Stimulated activated CD8-positive, alpha-beta memory T cell treated with anti-CD3 and anti-CD28 coated beads, Interleukin-4, amount 100 ng/mL, for 1 hour (primary cell): ENCODE data around the gene FSHR.

Source experiments
- DNase-seq, 2 donors: peaks; one replicate each; pipeline ENCODE4 v3.0.0-alpha.2; 2020; ENCODE audit warnings: low read depth in 2 of 2, low spot score in 1 of 2

FSHR gene

GRCh38 chr2:49154140-49154539 lies at the start of gene FSHR:
TSS of gene FSHR (minus strand) at chr2:49154515. CDS start at chr2:49154417, 98 bp downstream.
- no peak for DNase-seq

GRCh38 chr2:49199266-49199665 lies 45.0 kb upstream of the FSHR start:
- no peak for DNase-seq

GRCh38 chr2:49194701-49195100 lies 40.4 kb upstream of the FSHR start:
- DNase-seq: no peak

- no peak for DNase-seq
These were observed 37.7 kb upstream of the FSHR start for GRCh38 chr2:49192036-49192435.

- DNase-seq: no peak
These were observed 35.4 kb upstream of the FSHR start for GRCh38 chr2:49189512-49190225.

GRCh38 chr2:49186050-49186648 lies 31.8 kb upstream of the FSHR start:
- no peak for DNase-seq

- no peak for DNase-seq
These were observed 24.3 kb upstream of the FSHR start for GRCh38 chr2:49178656-49179055.

- no peak for DNase-seq
These were observed 22.9 kb upstream of the FSHR start for GRCh38 chr2:49177194-49177593.

GRCh38 chr2:49175831-49176230 lies 21.5 kb upstream of the FSHR start:
- DNase-seq: no peak

- DNase-seq: no peak
These were observed 20.4 kb upstream of the FSHR start for GRCh38 chr2:49174750-49175149.

- no peak for DNase-seq
These were observed 12.8 kb upstream of the FSHR start for GRCh38 chr2:49167131-49167530.

GRCh38 chr2:49165662-49166061 lies 11.3 kb upstream of the FSHR start:
- no peak for DNase-seq

GRCh38 chr2:49164729-49165128 lies 10.4 kb upstream of the FSHR start:
- DNase-seq: no peak

- no peak for DNase-seq
These were observed 7.8 kb upstream of the FSHR start for GRCh38 chr2:49162151-49162550.

- DNase-seq: no peak
These were observed 576 bp upstream of the FSHR start for GRCh38 chr2:49154891-49155290.

- DNase-seq: no peak
These were observed 1.1 kb downstream of the FSHR start for GRCh38 chr2:49153252-49153651.

GRCh38 chr2:49152824-49153223 lies 1.5 kb downstream of the FSHR start:
- no peak for DNase-seq

GRCh38 chr2:49146401-49146800 lies 7.9 kb downstream of the FSHR start:
- DNase-seq: no peak

- DNase-seq: no peak
These were observed 22.5 kb downstream of the FSHR start for GRCh38 chr2:49131801-49132200.

- DNase-seq: no peak
These were observed 25.3 kb downstream of the FSHR start for GRCh38 chr2:49129034-49129433.

GRCh38 chr2:49123600-49123999 lies 30.7 kb downstream of the FSHR start:
- no peak for DNase-seq

GRCh38 chr2:49122107-49122506 lies 32.2 kb downstream of the FSHR start:
- no peak for DNase-seq

GRCh38 chr2:49113046-49113445 lies 41.3 kb downstream of the FSHR start:
- DNase-seq: no peak
